GDM1 (cell line): ENCODE data around the gene SMARCAL1.
A peak's percentile ranks its signal among the peaks of the same experiment; 100 is the strongest.

Source experiments
- DNase-seq: peaks from one replicate; lab custom pipeline; 2025; lab: John Stamatoyannopoulos, UW

The SMARCAL1 gene

DNA sequence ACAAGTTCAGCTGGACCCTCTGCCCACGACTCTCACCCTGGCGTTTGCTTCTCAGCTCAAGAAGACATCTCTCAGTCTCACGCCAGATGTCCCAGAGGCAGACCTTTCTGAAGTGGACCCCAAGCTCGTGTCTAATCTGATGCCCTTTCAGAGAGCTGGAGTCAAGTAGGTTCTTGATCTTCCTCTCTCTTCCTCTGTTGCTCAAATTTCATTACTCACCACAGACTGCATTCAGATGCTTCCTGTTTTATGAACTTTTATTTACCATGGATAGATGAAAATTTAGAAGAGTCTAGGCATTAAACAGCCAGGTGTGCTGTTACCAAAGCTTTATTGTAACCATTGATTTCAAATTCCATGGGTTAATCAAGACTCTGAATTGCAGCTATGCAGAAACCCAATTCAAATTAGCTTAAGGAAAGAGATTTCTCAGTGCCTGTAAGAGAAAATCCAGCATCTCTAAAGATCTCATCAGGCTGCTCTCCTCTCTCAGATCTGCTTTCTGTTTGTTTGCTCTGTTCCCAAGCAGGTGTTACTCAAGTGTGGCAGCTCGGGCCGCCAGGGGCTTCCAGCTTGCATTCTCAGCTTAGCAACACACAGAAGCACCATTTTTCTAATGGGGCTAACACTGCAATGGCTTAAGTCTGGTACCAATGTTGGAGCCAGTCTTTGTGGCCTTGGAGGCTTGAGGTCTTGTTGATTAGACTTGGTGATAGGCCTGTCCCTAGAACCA is 16.5 kb downstream of the SMARCAL1 start:
- DNase-seq = no peak

- peak; percentile 33 for DNase-seq
These were observed 17.1 kb downstream of the SMARCAL1 start for GRCh38 chr2:216429428-216429827.

DNA sequence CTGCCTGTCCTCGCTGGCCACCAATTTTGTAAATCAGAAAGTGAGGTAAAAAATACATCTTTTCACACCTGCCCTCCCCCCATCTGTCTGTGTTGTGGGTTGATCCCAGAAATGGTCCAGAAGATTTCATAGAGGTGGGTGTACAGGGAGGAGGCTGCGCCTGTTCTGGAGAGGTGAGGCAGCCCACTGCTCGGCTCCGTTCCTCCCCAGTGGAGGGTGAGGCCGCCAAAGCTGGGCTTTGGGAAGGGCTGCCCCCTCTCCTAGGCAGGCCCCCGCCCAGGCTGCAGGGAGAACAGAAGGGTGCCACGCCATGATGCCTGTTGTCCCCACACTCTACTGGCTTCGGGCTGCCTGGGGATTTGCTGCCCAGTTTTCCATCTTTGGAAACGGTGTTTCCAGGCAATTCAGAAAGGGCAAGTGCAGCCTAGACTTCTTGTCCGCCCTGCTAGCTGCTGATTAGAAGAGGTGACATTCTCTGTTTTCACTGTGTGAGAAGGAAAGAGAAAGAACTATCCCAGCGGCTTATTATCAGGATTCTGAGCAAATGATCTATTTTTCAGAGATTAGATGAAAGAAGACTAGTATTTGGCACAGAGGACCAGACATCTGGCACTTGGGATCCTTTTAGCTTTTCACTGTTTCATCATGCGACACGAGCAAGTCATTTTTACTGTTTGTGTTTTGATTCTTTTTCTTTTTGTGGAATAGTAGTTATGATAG is 18.7 kb downstream of the SMARCAL1 start:
- DNase-seq = no peak

- no peak for DNase-seq
These were observed 19.2 kb downstream of the SMARCAL1 start for GRCh38 chr2:216431531-216431856.

- DNase-seq = no peak
These were observed 24.1 kb downstream of the SMARCAL1 start for GRCh38 chr2:216436383-216436782.

- no peak for DNase-seq
These were observed 29.2 kb downstream of the SMARCAL1 start for GRCh38 chr2:216441308-216442010.

DNA sequence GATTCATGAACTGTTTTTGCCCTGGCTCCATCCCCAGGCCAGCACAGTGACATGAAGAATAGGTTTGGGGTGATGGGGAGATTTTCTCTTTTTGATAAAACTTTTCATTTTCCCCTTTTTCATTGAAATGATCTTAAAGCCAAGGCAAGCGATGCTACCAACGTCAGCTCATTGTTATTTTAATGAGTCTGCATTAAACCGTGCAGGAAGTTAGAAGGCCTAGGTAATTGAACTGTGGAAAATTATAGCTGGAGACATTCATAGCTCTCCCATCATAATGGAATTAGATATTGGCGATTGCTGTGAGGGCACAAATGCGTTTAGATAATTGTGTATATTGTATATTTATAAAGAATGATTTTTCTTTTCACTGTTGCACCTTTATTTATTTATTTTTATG is 33.2 kb downstream of the SMARCAL1 start:
- no peak for DNase-seq

DNA sequence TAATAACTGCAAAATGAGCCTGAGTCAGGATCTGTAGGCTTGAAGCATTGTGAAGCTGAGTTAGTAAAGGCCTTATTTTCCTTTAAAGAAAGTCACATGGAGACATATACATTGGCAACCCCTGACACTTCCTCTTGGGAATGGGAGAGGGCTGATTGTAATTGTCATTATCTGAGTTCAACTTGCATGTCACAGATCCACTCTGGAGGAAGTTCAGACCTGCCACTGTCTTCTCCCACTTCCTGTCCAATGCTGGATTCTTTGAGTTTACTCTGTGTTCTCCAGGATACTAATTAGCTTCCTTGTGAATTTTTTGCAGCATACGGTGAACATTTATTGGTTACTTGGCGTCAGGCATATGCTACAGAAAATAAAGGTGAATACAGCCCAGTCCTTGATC is 34.1 kb downstream of the SMARCAL1 start:
- no peak for DNase-seq

GRCh38 chr2:216447293-216447692 is 35.0 kb downstream of the SMARCAL1 start:
- no peak for DNase-seq

- DNase-seq = no peak
These were observed 36.5 kb downstream of the SMARCAL1 start for GRCh38 chr2:216448829-216449228.

DNA sequence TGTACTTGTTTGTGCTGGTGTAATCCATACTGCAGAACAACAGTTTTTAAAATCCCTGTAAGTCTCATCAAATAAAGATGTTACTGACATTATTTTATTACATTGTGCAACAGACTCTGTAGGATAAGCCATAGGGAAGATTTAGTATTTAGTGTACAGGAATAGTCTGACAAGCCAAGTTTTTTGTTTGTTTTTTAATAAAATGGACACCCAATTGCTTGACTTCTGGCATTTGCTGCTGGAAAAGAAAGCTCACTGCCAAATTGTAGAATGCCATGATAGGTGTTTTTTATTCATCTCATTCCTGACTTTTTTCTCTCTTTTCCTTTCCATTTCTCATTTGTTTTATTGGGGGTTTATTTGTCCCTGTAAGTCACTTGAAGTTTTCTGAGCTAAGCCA is 38.1 kb downstream of the SMARCAL1 start:
- DNase-seq = no peak

DNA sequence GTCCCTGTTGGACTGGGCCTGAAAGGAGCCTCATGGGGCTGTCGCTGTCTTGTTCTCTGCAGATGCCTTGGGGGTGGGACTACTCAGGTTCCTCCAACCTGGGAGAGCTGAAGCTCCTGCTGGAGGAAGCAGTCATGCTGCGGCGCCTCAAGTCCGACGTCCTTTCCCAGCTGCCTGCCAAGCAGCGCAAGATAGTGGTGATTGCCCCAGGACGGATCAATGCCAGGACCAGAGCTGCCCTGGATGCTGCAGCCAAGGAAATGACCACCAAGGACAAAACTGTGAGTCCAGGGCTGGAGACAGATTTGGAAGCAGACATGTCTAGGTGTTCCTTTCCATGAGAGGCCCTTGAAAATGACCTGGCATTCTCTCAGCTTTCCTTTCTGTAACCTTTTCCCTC is 38.5 kb downstream of the SMARCAL1 start:
- DNase-seq = no peak

DNA sequence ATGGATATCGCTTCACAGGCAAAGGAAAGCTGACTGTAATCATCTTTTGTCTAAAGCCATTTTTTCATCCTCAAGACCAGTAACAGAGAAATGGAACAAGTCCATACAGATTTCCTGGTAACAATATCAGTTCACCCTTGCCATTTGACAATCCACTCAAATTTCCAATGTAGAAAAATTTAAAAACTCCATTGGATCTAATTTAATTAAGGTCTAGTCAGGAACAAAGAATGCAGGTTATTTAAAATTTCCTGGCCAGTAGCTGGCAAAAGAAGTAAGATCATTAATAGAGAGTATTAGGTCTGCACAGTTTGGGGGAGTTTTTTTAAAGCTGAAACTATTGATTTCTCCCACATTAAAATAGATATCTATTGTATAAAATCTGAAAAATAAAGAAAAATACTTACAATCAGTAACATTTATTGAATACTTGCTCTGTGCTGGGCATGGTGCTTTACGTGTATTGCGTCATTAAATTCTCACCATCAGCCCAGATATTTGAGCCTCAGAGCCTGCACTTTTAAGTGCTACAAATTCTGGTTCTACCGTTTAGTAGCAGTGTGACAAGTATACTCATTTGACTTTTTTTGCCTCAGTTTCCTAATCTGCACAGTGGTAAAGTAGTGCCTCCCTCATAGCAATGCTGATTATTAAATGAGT is 41.8 kb downstream of the SMARCAL1 start:
- DNase-seq = no peak

- DNase-seq = no peak
These were observed 50.9 kb downstream of the SMARCAL1 start for GRCh38 chr2:216463148-216463547.

DNA sequence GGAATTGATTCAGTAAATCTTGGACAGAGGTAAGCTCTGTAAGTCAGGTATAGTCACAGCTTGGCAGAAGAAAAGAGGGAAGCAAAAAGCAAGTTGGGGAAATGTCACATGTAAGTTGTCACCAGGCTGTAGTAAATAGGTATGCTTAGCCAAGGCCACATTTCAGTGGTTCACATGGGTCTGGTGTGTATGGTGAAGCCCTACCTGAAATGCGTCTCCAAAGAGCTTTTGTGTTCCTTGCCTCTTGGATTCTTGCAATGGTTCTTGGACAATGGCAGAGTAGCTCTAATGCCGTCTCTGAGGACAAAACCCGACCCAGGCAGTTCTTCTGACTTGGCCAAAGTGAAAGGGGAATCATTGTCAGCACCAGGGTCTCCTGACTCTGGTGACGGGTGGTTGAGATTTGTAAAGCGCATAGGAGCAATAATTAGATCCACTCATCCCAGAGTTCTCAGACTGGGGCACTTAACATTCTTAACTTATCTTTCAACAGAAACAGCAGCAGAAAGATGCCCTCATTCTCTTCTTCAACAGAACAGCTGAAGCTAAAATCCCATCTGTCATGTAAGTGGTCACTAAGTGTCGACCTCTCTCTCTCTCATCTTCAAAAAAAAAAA is 51.9 kb downstream of the SMARCAL1 start:
- no peak for DNase-seq

DNA sequence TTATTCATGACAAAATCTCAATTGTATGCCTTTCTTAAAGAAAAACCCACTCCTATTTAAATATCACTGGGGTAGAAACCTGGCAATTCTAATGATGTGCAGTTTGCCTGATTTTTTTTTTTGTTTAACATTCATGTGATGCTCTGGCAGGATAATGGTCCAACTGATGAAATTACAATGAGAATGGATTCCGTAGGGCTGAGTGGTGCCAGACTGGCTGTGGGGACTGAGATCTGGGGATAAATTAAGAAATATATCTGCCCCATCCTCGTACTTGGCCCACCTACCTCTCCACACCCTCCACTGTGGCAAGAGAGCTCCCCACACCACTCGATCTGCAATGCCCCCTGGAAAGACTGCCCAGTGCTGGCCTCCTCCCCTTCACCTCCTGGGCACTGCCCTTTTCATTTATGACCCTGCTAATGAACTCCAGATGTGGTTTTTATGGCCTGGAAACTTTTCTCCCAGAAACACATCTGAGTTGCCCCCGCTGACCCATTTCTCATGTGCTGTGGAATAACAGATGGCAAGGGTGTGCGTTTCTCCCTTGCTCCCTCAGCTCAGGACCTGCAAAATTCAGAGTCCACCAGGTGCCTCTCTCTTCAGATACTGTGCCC is 53.4 kb downstream of the SMARCAL1 start:
- no peak for DNase-seq

DNA sequence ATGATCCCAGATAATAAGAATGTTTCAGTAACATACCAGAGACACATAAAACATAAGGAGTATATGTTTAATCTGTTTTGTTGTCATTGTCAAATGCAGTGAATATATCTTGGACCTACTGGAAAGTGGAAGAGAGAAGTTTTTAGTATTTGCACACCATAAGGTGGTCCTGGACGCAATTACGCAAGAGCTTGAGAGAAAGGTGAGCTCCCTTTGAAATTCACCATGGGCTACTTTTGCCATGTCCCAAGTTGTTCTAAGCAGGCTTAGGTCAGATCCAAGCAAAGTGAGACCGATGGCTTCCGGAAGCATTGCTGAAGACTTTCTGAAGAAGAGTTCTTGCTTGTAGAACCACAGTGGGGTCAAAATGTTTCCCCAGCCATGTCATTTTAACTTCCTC is 55.6 kb downstream of the SMARCAL1 start:
- no peak for DNase-seq

DNA sequence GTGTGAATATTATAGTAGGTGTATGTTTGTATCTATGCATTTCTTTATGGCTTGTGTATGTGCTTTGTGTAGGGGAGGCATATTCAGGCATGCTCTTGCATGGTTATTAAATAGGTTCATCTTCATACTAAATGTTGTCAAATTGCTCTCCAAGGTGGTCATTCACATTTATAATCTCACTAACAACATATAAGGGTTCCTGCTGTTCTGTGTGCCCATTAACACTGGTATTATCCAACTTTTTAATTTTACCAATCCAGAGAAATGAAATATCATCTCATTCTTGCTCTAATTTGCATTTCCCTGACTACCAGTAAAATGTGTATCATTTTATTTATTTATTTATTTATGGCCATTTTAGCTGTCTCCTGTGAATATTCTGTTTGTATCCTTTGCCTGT is 57.4 kb downstream of the SMARCAL1 start:
- no peak for DNase-seq

DNA sequence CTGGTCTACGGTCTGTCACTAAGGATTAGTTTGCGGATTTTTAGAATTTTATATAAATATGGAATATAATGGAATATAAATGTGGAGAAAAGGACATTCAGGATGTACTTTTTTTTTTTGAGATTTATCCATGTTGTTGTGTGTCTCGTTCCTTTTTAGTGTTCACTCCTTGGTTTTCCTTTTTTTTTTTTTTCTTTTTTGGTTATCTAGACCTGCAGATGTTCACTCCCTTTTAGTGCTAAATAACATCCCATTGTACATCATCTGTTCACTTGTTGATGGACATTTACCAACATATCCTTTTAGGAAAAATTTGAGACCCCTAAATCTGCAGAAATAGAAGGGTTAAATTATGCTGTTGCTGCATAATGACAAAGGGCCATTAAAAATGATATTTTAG is 60.9 kb downstream of the SMARCAL1 start:
- no peak for DNase-seq

GRCh38 chr2:216474925-216475670 is 62.8 kb downstream of the SMARCAL1 start:
- DNase-seq = peak; percentile 80

DNA sequence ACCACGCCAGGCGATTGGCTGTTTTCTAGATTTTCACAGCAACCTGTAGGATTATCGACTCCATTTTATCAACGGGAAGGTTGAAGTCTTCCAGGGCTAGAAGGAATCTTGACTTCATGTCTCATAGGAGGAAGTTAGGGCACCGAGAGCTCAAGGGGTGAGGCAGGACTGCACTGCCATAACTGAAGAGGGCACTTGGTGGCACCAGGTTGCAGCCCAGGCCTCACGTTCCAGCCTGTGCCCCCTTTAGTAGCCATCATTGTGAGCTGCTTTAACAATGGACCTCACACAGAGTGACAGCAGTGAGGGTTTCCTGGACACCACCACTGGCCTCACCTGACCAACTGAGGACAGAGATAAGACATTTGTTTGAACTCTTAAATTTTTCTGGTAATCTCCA is 63.5 kb downstream of the SMARCAL1 start:
- no peak for DNase-seq
